Gastrocnemius medialis (tissue), 4 donors: Measurements from ENCODE around the gene REG4. TPM values are rescaled to one million over a fixed set of nuclear protein-coding genes. Genes with fewer than 3 reads are reported as not detected.

Source experiments
- ATAC-seq, 2 donors: fragments of 150-250 bp; one replicate each; pipeline ENCODE4 v1.9.1; 2016
- DNase-seq, 2 donors: peaks; one replicate each; pipeline ENCODE4 v3.0.0-alpha.2; 2019
- H3K27ac ChIP-seq, 4 donors: fragments of 200-600 bp; sonication (generic); 1 replicate in 1 of 4; 2 replicates in 3 of 4; pipeline ENCODE4 v1.5.1; 2016 to 2018; ENCODE audit warnings: mild to moderate bottlenecking in 2 of 4, moderate library complexity in 1 of 4
- H3K27me3 ChIP-seq, 3 donors: fragments of 200-600 bp; sonication (generic) in 2 of 3; 1 replicate in 1 of 3; 2 replicates in 2 of 3; pipeline versions ENCODE4 v1.5.1 to v1.6.0; 2016 to 2019; ENCODE audit warnings: mild to moderate bottlenecking in 1 of 3, moderate library complexity in 1 of 3
- H3K36me3 ChIP-seq, 2 donors: fragments of 200-600 bp; sonication (generic) in 1 of 2; one replicate each; pipeline ENCODE4 v1.5.1; 2017 to 2018
- H3K4me1 ChIP-seq, 2 donors: fragments of 200-600 bp; sonication (generic) in 1 of 2; one replicate each; pipeline ENCODE4 v1.5.1; 2016 to 2017; ENCODE audit warnings: mild to moderate bottlenecking in 2 of 2
- H3K4me3 ChIP-seq, 4 donors: fragments of 200-600 bp; sonication (generic) in 3 of 4; 1 replicate in 1 of 4; 2 replicates in 3 of 4; pipeline ENCODE4 v1.5.1; 2016 to 2019; ENCODE audit warnings: mild to moderate bottlenecking in 2 of 4
- H3K9me3 ChIP-seq, 3 donors: fragments of 200-600 bp; sonication (generic) in 2 of 3; 1 replicate in 1 of 3; 2 replicates in 2 of 3; pipeline ENCODE4 v1.5.1; 2016 to 2019
- CTCF ChIP-seq, 5 experiments: fragments of 450-650 bp in 3 of 5; fragments of 200-600 bp in 2 of 5; sonication (generic) in 2 of 5; IDR thresholded peaks in 4 of 5; conservative IDR thresholded peaks in 1 of 5; 1 replicate in 4 of 5; 2 replicates in 1 of 5; pipeline ENCODE4 v1.5.1; 2016 to 2019; ENCODE audit warnings: antibody characterized with exemption in 5 of 5, mild to moderate bottlenecking in 3 of 5, moderate library complexity in 3 of 5
- POLR2A ChIP-seq, 2 donors: fragments of 450-650 bp; IDR thresholded peaks; one replicate each; pipeline ENCODE4 v1.6.1; 2017; ENCODE audit warnings: antibody characterized with exemption in 2 of 2, mild to moderate bottlenecking in 2 of 2, moderate library complexity in 2 of 2
- in situ Hi-C, 4 donors: fragments of 200-750 bp; cut with MboI; loops; one replicate each; pipeline versions ENCODE4 v1.15.0 to v1.8.0; 2017; ENCODE audit warnings: low sequenced_read_pairs in 4 of 4
- intact Hi-C: fragments of 100-400 bp; cut with DNase I; formaldehyde crosslinking; loops from one replicate; pipeline ENCODE4 v1.15.1; 2023; ENCODE audit warnings: low total_unique reads
- total RNA-seq, 4 donors: library from RNA; depleted of rRNA; stranded (reverse); fragments of >200 nt; gene quantifications; one replicate each; pipeline versions ENCODE4 v1.1.0 to v1.2.3, GENCODE V29; 2016

The REG4 gene
- total RNA-seq, 4 donors from 2014 or later = not detected

- H3K9me3 ChIP-seq = no peaks in the 10 kb centered on the region
- in situ Hi-C loops = no loop called here
- DNase-seq (no peak), ATAC-seq (no peak)
- no peak overlapping the region for H3K4me3 ChIP-seq
- no peaks in the 10 kb centered on the region for H3K4me1 ChIP-seq
- no peak for TF ChIP-seq CTCF (IDR thresholded peaks at IDR 0.05 in 4 of 5, conservative IDR thresholded peaks at IDR 0.05 in 1 of 5)
- no peak for TF ChIP-seq POLR2A (IDR thresholded peaks at IDR 0.05)
- no peaks in the 10 kb centered on the region for H3K36me3 ChIP-seq
- H3K27ac ChIP-seq = no peak overlapping the region
- H3K27me3 ChIP-seq = no peaks in the 10 kb centered on the region
- intact Hi-C loops = no loop called here
Observed at GRCh38 chr1:119752592-119752991, 58.7 kb downstream of the REG4 start.

- H3K27ac ChIP-seq = no peak overlapping the region
Observed at GRCh38 chr1:119748040-119748439, 63.2 kb downstream of the REG4 start.

GRCh38 chr1:119747451-119747850 is 63.8 kb downstream of the REG4 start:
- H3K4me3 ChIP-seq = no peak overlapping the region
- H3K9me3 ChIP-seq = no peaks in the 10 kb centered on the region
- in situ Hi-C loops = no loop called here
- DNase-seq (no peak), ATAC-seq (no peak)
- no peaks in the 10 kb centered on the region for H3K4me1 ChIP-seq
- TF ChIP-seq CTCF (IDR thresholded peaks at IDR 0.05 in 4 of 5, conservative IDR thresholded peaks at IDR 0.05 in 1 of 5) (no peak), POLR2A (IDR thresholded peaks at IDR 0.05) (no peak)
- H3K36me3 ChIP-seq = no peaks in the 10 kb centered on the region
- H3K27me3 ChIP-seq = no peaks in the 10 kb centered on the region
- intact Hi-C loops = no loop called here
- H3K27ac ChIP-seq = no peak overlapping the region

More at GRCh38 chr1:119748040-119748439, 63.2 kb downstream of the REG4 start:
- Histone ChIP-seq H3K4me1 (no peaks in the 10 kb centered on the region), H3K36me3 (no peaks in the 10 kb centered on the region), H3K4me3 (no peak overlapping the region), H3K27me3 (no peaks in the 10 kb centered on the region), H3K9me3 (no peaks in the 10 kb centered on the region)
- DNase-seq (no peak), ATAC-seq (no peak)
- in situ Hi-C loops = no loop called here
- no peak for TF ChIP-seq CTCF (IDR thresholded peaks at IDR 0.05 in 4 of 5, conservative IDR thresholded peaks at IDR 0.05 in 1 of 5)
- intact Hi-C loops = no loop called here

GRCh38 chr1:119745034-119745433 is 66.2 kb downstream of the REG4 start:
- Histone ChIP-seq H3K36me3 (no peaks in the 10 kb centered on the region), H3K27ac (no peak overlapping the region), H3K27me3 (no peaks in the 10 kb centered on the region), H3K9me3 (no peaks in the 10 kb centered on the region), H3K4me3 (no peak overlapping the region), H3K4me1 (no peaks in the 10 kb centered on the region)
- in situ Hi-C loops = no loop called here
- intact Hi-C loops = no loop called here
- TF ChIP-seq POLR2A (IDR thresholded peaks at IDR 0.05) (no peak), CTCF (IDR thresholded peaks at IDR 0.05 in 4 of 5, conservative IDR thresholded peaks at IDR 0.05 in 1 of 5) (no peak)
- no peak for ATAC-seq
- DNase-seq = no peak

GRCh38 chr1:119744598-119744942 is 66.7 kb downstream of the REG4 start:
- Histone ChIP-seq H3K36me3 (no peaks in the 10 kb centered on the region), H3K27me3 (no peaks in the 10 kb centered on the region), H3K27ac (no peak overlapping the region), H3K9me3 (no peaks in the 10 kb centered on the region), H3K4me3 (no peak overlapping the region), H3K4me1 (no peaks in the 10 kb centered on the region)
- TF ChIP-seq POLR2A (IDR thresholded peaks at IDR 0.05) = no peak
- TF ChIP-seq CTCF (IDR thresholded peaks at IDR 0.05 in 4 of 5, conservative IDR thresholded peaks at IDR 0.05 in 1 of 5) = no peak
- DNase-seq (no peak), ATAC-seq (no peak)
- intact Hi-C loops (loop anchor here (5.0 kb wide), 1 partner anchor 63 kb away; no protein-coding TSS in a partner anchor), in situ Hi-C loops (no loop called here)
